Natural killer cell treated with Interleukin-12 subunit alpha and Interleukin-12 subunit beta and Interleukin-15 and Interleukin-18, amount 100 ng/mL, for 72 hours (primary cell): ENCODE measurements around the gene SPTBN1. TPM values are rescaled to one million over a fixed set of nuclear protein-coding genes. Genes with fewer than 3 reads are reported as not detected.
A peak's percentile ranks its signal among the peaks of the same experiment; 100 is the strongest.
"Not testable (repeated sequence)": the region's sequence is repeated elsewhere in the genome, so short reads cannot be mapped to it uniquely, and the experiment has no call there.

Experiments used
- ATAC-seq, 2 donors: fragments of 150-1000 bp; cut with Tn5 transposase in 1 of 2; sonication (Bioruptor Pico), chemical (Tn5 transposase) in 1 of 2; 2 replicates each; pipeline ENCODE4 v1.10.0; 2021
- DNase-seq: peaks from one replicate; pipeline ENCODE4 v3.0.0; 2022; ENCODE audit warnings: low spot score
- H3K27ac Mint-ChIP-seq, 2 donors: 1 replicate in 1 of 2; 2 replicates in 1 of 2; pipeline ENCODE4 v1.8.0; 2022; ENCODE audit warnings: mixed read lengths in 2 of 2, mild to moderate bottlenecking in 1 of 2, moderate library complexity in 1 of 2
- H3K27me3 Mint-ChIP-seq, 2 donors: 1 replicate in 1 of 2; 2 replicates in 1 of 2; pipeline ENCODE4 v1.8.0; 2022; ENCODE audit warnings: mixed read lengths in 2 of 2
- H3K36me3 Mint-ChIP-seq: one replicate; pipeline ENCODE4 v1.8.0; 2022; ENCODE audit warnings: mixed read lengths
- H3K4me1 Mint-ChIP-seq, 2 donors: 1 replicate in 1 of 2; 2 replicates in 1 of 2; pipeline ENCODE4 v1.8.0; 2022; ENCODE audit warnings: low read depth in 2 of 2, mixed read lengths in 2 of 2, mild to moderate bottlenecking in 1 of 2
- H3K4me3 Mint-ChIP-seq: one replicate; pipeline ENCODE4 v1.8.0; 2022; ENCODE audit warnings: mixed read lengths
- H3K9me3 Mint-ChIP-seq: 2 replicates; pipeline ENCODE4 v1.8.0; 2022; ENCODE audit warnings: mixed read lengths
- total RNA-seq, 2 donors: library from RNA; stranded (reverse); gene quantifications; one replicate each; pipeline ENCODE4 v1.2.3, GENCODE V29; 2022

SPTBN1 gene
- total RNA-seq, 2 donors from 2014 or later = 39.1 to 41.8 TPM

GRCh38 chr2:54509043-54509442 lies 52.9 kb downstream of the SPTBN1 start:
- H3K27me3 Mint-ChIP-seq, H3K27ac Mint-ChIP-seq, H3K4me1 Mint-ChIP-seq, H3K4me3 Mint-ChIP-seq, H3K9me3 Mint-ChIP-seq, H3K36me3 Mint-ChIP-seq, ATAC-seq, DNase-seq: not testable (repeated sequence)

- H3K27me3 Mint-ChIP-seq = no peaks in the 10 kb centered on the region
- no peaks in the 10 kb centered on the region for H3K9me3 Mint-ChIP-seq
- DNase-seq (no peak), ATAC-seq (no peak)
- H3K4me1 Mint-ChIP-seq = no peaks in the 10 kb centered on the region
- no peak overlapping the region for H3K27ac Mint-ChIP-seq
- H3K4me3 Mint-ChIP-seq = no peak overlapping the region
- H3K36me3 Mint-ChIP-seq = no peaks in the 10 kb centered on the region
These were observed 54.8 kb downstream of the SPTBN1 start for GRCh38 chr2:54510916-54511315.

- Mint-ChIP-seq H3K4me3 (no peak overlapping the region), H3K4me1 (no peaks in the 10 kb centered on the region), H3K9me3 (no peaks in the 10 kb centered on the region), H3K27ac (no peak overlapping the region), H3K36me3 (no peaks in the 10 kb centered on the region), H3K27me3 (no peaks in the 10 kb centered on the region)
- ATAC-seq (no peak), DNase-seq (no peak)
These were observed 56.1 kb downstream of the SPTBN1 start for GRCh38 chr2:54512183-54512582.

- Mint-ChIP-seq H3K4me1 (no peaks in the 10 kb centered on the region), H3K27ac (no peak overlapping the region), H3K27me3 (no peaks in the 10 kb centered on the region), H3K4me3 (no peak overlapping the region), H3K36me3 (no peaks in the 10 kb centered on the region), H3K9me3 (no peaks in the 10 kb centered on the region)
- no peak for ATAC-seq
- DNase-seq = no peak
These were observed 56.7 kb downstream of the SPTBN1 start for GRCh38 chr2:54512663-54513362.

GRCh38 chr2:54513363-54513715 lies 57.2 kb downstream of the SPTBN1 start:
- no peak overlapping the region for H3K27ac Mint-ChIP-seq
- no peaks in the 10 kb centered on the region for H3K36me3 Mint-ChIP-seq
- DNase-seq (no peak), ATAC-seq (no peak)
- H3K4me1 Mint-ChIP-seq = no peaks in the 10 kb centered on the region
- no peaks in the 10 kb centered on the region for H3K27me3 Mint-ChIP-seq
- no peaks in the 10 kb centered on the region for H3K9me3 Mint-ChIP-seq
- no peak overlapping the region for H3K4me3 Mint-ChIP-seq

- Mint-ChIP-seq H3K27ac (no peak overlapping the region), H3K4me3 (no peak overlapping the region), H3K27me3 (peaks cover 9 to 12% of the 10 kb centered on the region in 2 donors), H3K36me3 (no peaks in the 10 kb centered on the region), H3K4me1 (no peaks in the 10 kb centered on the region), H3K9me3 (no peaks in the 10 kb centered on the region)
- ATAC-seq (no peak), DNase-seq (no peak)
These were observed 58.9 kb downstream of the SPTBN1 start for GRCh38 chr2:54514822-54515569.

GRCh38 chr2:54516842-54517241 lies 60.7 kb downstream of the SPTBN1 start:
- Mint-ChIP-seq H3K4me3 (no peak overlapping the region), H3K4me1 (no peaks in the 10 kb centered on the region), H3K27ac (no peak overlapping the region), H3K36me3 (no peaks in the 10 kb centered on the region), H3K9me3 (no peaks in the 10 kb centered on the region), H3K27me3 (peaks cover 9 to 12% of the 10 kb centered on the region in 2 donors)
- ATAC-seq = no peak
- no peak for DNase-seq

- DNase-seq, H3K36me3 Mint-ChIP-seq, H3K4me1 Mint-ChIP-seq, H3K27ac Mint-ChIP-seq, ATAC-seq, H3K4me3 Mint-ChIP-seq, H3K9me3 Mint-ChIP-seq: not testable (repeated sequence)
- peaks cover 9 to 12% of the 10 kb centered on the region in 2 donors for H3K27me3 Mint-ChIP-seq
These were observed 61.9 kb downstream of the SPTBN1 start for GRCh38 chr2:54518016-54518415.

GRCh38 chr2:54518430-54518829 lies 62.3 kb downstream of the SPTBN1 start:
- H3K27me3 Mint-ChIP-seq = peaks cover 9 to 12% of the 10 kb centered on the region in 2 donors
- DNase-seq = no peak
- no peaks in the 10 kb centered on the region for H3K9me3 Mint-ChIP-seq
- no peak for ATAC-seq
- peaks cover 0 to 5% of the 10 kb centered on the region in 2 donors for H3K4me1 Mint-ChIP-seq
- H3K4me3 Mint-ChIP-seq = no peak overlapping the region
- H3K36me3 Mint-ChIP-seq = no peaks in the 10 kb centered on the region
- H3K27ac Mint-ChIP-seq = no peak overlapping the region

GRCh38 chr2:54519841-54520459 lies 63.8 kb downstream of the SPTBN1 start:
- H3K4me3 Mint-ChIP-seq = no peak overlapping the region
- H3K36me3 Mint-ChIP-seq = no peaks in the 10 kb centered on the region
- no peak overlapping the region for H3K27ac Mint-ChIP-seq
- DNase-seq (no peak), ATAC-seq (no peak)
- peaks cover 5 to 6% of the 10 kb centered on the region in 2 donors for H3K4me1 Mint-ChIP-seq
- H3K27me3 Mint-ChIP-seq = peaks cover 9 to 12% of the 10 kb centered on the region in 2 donors
- H3K9me3 Mint-ChIP-seq = no peaks in the 10 kb centered on the region

GRCh38 chr2:54520687-54521086 lies 64.6 kb downstream of the SPTBN1 start:
- ATAC-seq = no peak
- Mint-ChIP-seq H3K4me1 (peaks cover 5 to 8% of the 10 kb centered on the region in 2 donors), H3K27ac (no peak overlapping the region), H3K27me3 (peaks cover 9 to 12% of the 10 kb centered on the region in 2 donors), H3K4me3 (no peak overlapping the region), H3K36me3 (no peaks in the 10 kb centered on the region), H3K9me3 (no peaks in the 10 kb centered on the region)
- no peak for DNase-seq

GRCh38 chr2:54522624-54523281 lies 66.6 kb downstream of the SPTBN1 start:
- Mint-ChIP-seq H3K4me3 (no peak overlapping the region), H3K27me3 (peaks cover 9 to 12% of the 10 kb centered on the region in 2 donors), H3K4me1 (peaks cover 5 to 8% of the 10 kb centered on the region in 2 donors), H3K9me3 (no peaks in the 10 kb centered on the region), H3K36me3 (no peaks in the 10 kb centered on the region), H3K27ac (no peak overlapping the region)
- no peak for DNase-seq
- peak; percentile 80 to 88 for ATAC-seq

- Mint-ChIP-seq H3K4me3 (no peak overlapping the region), H3K36me3 (no peaks in the 10 kb centered on the region), H3K9me3 (no peaks in the 10 kb centered on the region), H3K27ac (no peak overlapping the region), H3K27me3 (peaks cover 9 to 12% of the 10 kb centered on the region in 2 donors), H3K4me1 (peaks cover 5 to 8% of the 10 kb centered on the region in 2 donors)
- no peak for ATAC-seq
- no peak for DNase-seq
These were observed 67.3 kb downstream of the SPTBN1 start for GRCh38 chr2:54523324-54523959.
